CD14-positive monocyte (primary cell): Measurements from ENCODE around the gene MSI2. TPM values are rescaled to one million over a fixed set of nuclear protein-coding genes. Genes with fewer than 3 reads are reported as not detected.

Source experiments
- DNase-seq, 3 donors: peaks; one replicate each; pipeline ENCODE4 v3.0.0-alpha.2; 2011 to 2022
- H2AFZ ChIP-seq: 2 replicates; pipeline ENCODE4 v1.6.0; 2012; ENCODE audit warnings: mild to moderate bottlenecking, low read depth, low read length, inconsistent platforms; ENCODE audit not compliant: insufficient read depth, poor library complexity, severe bottlenecking
- H3K27ac ChIP-seq, 2 donors: 1 replicate in 1 of 2; 2 replicates in 1 of 2; pipeline ENCODE4 v1.5.1; 2012 to 2013; ENCODE audit warnings: low read length in 2 of 2, control low read depth in 1 of 2, inconsistent platforms in 1 of 2, low read depth in 1 of 2, mild to moderate bottlenecking in 1 of 2
- H3K27me3 ChIP-seq, 2 donors: one replicate each; pipeline versions ENCODE4 v1.6.0 to v1.6.1; 2011 to 2013; ENCODE audit warnings: low read length in 2 of 2; ENCODE audit not compliant: control insufficient read depth in 2 of 2, insufficient read depth in 2 of 2
- H3K36me3 ChIP-seq, 2 donors: replicated peaks in 1 of 2; 1 replicate in 1 of 2; 2 replicates in 1 of 2; pipeline versions ENCODE4 v1.5.1 to v1.6.1; 2012 to 2013; ENCODE audit warnings: low read length in 2 of 2, control low read depth in 1 of 2, inconsistent platforms in 1 of 2, mild to moderate bottlenecking in 1 of 2; ENCODE audit not compliant: insufficient read depth in 2 of 2, control insufficient read depth in 1 of 2
- H3K4me1 ChIP-seq, 2 donors: 1 replicate in 1 of 2; 2 replicates in 1 of 2; pipeline versions ENCODE4 v1.5.1 to v1.6.1; 2012 to 2013; ENCODE audit warnings: low read length in 2 of 2, control low read depth in 1 of 2, inconsistent platforms in 1 of 2, mild to moderate bottlenecking in 1 of 2, moderate library complexity in 1 of 2; ENCODE audit not compliant: insufficient read depth in 2 of 2, control insufficient read depth in 1 of 2
- H3K4me2 ChIP-seq: replicated peaks from 2 replicates; pipeline ENCODE3; 2012; ENCODE audit warnings: low read length, moderate library complexity, mild to moderate bottlenecking; ENCODE audit not compliant: poor library complexity, severe bottlenecking; ENCODE audit errors: extremely low read depth
- H3K4me3 ChIP-seq, 3 experiments: fragments of 200-600 bp in 1 of 3; sonication (generic) in 1 of 3; replicated peaks in 1 of 3; 1 replicate in 2 of 3; 2 replicates in 1 of 3; pipeline ENCODE4 v1.5.1; 2011 to 2013; ENCODE audit warnings: low read length in 3 of 3, mild to moderate bottlenecking in 3 of 3, control low read depth in 2 of 3, low read depth in 2 of 3, inconsistent platforms in 1 of 3, moderate library complexity in 1 of 3
- H3K79me2 ChIP-seq: 2 replicates; pipeline ENCODE4 v1.6.0; 2012; ENCODE audit warnings: mild to moderate bottlenecking, control low read depth, inconsistent platforms, low read length, moderate library complexity; ENCODE audit not compliant: insufficient read depth
- H3K9ac ChIP-seq: 2 replicates; pipeline ENCODE4 v1.6.0; 2017; ENCODE audit warnings: low read length, mild to moderate bottlenecking; ENCODE audit not compliant: insufficient read depth, poor library complexity, severe bottlenecking
- H3K9me3 ChIP-seq, 2 donors: replicated peaks in 1 of 2; 1 replicate in 1 of 2; 2 replicates in 1 of 2; pipeline versions ENCODE4 v1.5.1 to v1.6.1; 2012 to 2013; ENCODE audit warnings: low read length in 2 of 2, control low read depth in 1 of 2; ENCODE audit not compliant: control insufficient read depth in 1 of 2, insufficient read depth in 1 of 2
- H4K20me1 ChIP-seq: 2 replicates; pipeline ENCODE4 v1.6.0; 2012; ENCODE audit warnings: mild to moderate bottlenecking, low read length, control low read depth, moderate library complexity; ENCODE audit not compliant: insufficient read depth
- H3K27ac Mint-ChIP-seq, 7 donors: one replicate each; pipeline ENCODE4 v1.8.0; 2020; ENCODE audit warnings: mild to moderate bottlenecking in 7 of 7, mixed read lengths in 7 of 7, moderate library complexity in 6 of 7, inconsistent platforms in 2 of 7
- H3K27me3 Mint-ChIP-seq, 3 donors: one replicate each; pipeline ENCODE4 v1.8.0; 2021 to 2022; ENCODE audit warnings: low read depth in 3 of 3, mild to moderate bottlenecking in 3 of 3, mixed read lengths in 3 of 3, moderate library complexity in 3 of 3, inconsistent platforms in 1 of 3
- H3K36me3 Mint-ChIP-seq, 2 donors: one replicate each; pipeline ENCODE4 v1.8.0; 2020; ENCODE audit warnings: mixed read lengths in 2 of 2, inconsistent platforms in 1 of 2, mild to moderate bottlenecking in 1 of 2
- H3K4me1 Mint-ChIP-seq: one replicate; pipeline ENCODE4 v1.8.0; 2020; ENCODE audit warnings: mild to moderate bottlenecking, mixed read lengths
- H3K4me3 Mint-ChIP-seq, 2 donors: one replicate each; pipeline ENCODE4 v1.8.0; 2020; ENCODE audit warnings: mild to moderate bottlenecking in 2 of 2, mixed read lengths in 2 of 2, moderate library complexity in 1 of 2
- H3K9me3 Mint-ChIP-seq, 7 donors: one replicate each; pipeline ENCODE4 v1.8.0; 2020 to 2022; ENCODE audit warnings: mixed read lengths in 7 of 7, mild to moderate bottlenecking in 6 of 7, moderate library complexity in 6 of 7, inconsistent platforms in 2 of 7
- CTCF ChIP-seq: fragments of 200-600 bp; IDR thresholded peaks from one replicate; pipeline ENCODE4 v1.8.0; 2022; ENCODE audit warnings: antibody characterized with exemption, mild to moderate bottlenecking
- WGBS: methylation state at CpG from one replicate; pipeline ENCODE4 v1.1.5; 2013; ENCODE audit warnings: missing lambda C conversion rate; ENCODE audit not compliant: insufficient coverage; 5-methylcytosine and 5-hydroxymethylcytosine counted together
- intact Hi-C, 2 donors: fragments of 100-400 bp; cut with micrococcal nuclease; formaldehyde crosslinking; loops; one replicate each; pipeline versions ENCODE4 v1.15.0 to v1.15.1; 2023
- polyA plus RNA-seq, 3 donors: library from polyadenylated mRNA; depleted of rRNA in 1 of 3; unstranded in 2 of 3; stranded (reverse) in 1 of 3; fragments of 300-500 nt in 2 of 3; fragments of >200 nt in 1 of 3; fragmentation: Illumina TruSeq in 2 of 3; gene quantifications; 1 replicate in 2 of 3; 2 replicates in 1 of 3; pipeline ENCODE4 v1.2.3, GENCODE V29; 2012 to 2021

The MSI2 gene
- polyA plus RNA-seq, 3 donors: 0.20 to 6.6 (median 0.37) TPM

DNA sequence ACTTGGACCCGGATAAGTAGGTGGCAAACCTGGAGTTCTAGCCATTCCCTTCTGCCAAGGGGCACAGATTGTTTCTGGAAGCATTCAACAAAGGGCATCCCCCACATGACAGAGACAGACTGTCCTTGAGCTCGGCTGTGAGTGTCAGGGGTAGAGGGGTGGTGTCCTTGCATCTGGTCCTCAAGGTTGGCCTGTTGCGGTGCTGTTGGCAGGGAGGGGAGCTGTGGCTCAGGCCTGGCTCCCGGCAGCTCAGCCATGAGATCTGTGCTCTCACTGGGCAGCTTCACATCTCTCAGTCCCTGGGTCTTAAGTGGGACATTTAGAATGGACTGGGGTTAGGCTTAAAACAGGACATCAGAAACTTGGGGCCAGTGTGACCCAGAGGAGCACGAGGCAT lies 468.4 kb downstream of the MSI2 start:
- no peaks in the 10 kb centered on the region for H3K27me3 ChIP-seq
- peaks cover 20% of the 10 kb centered on the region for H3K4me1 Mint-ChIP-seq
- H2AFZ ChIP-seq: no peak overlapping the region
- H3K4me1 ChIP-seq: peaks cover 7 to 10% of the 10 kb centered on the region in 2 donors
- H3K79me2 ChIP-seq: no peaks in the 10 kb centered on the region
- no peak overlapping the region for H3K27ac ChIP-seq
- H3K9me3 ChIP-seq: no peaks in the 10 kb centered on the region
- H3K9ac ChIP-seq: no peak overlapping the region
- no peak overlapping the region for H3K27ac Mint-ChIP-seq
- H3K4me2 ChIP-seq: no peak overlapping the region
- DNase-seq: no peak
- no peak overlapping the region for H3K4me3 ChIP-seq
- no peaks in the 10 kb centered on the region for H3K36me3 ChIP-seq
- no peak overlapping the region for H3K4me3 Mint-ChIP-seq
- intact Hi-C loops: no loop called here
- peaks cover 0 to 4% (median 4%) of the 10 kb centered on the region in 3 donors for H3K27me3 Mint-ChIP-seq
- H3K9me3 Mint-ChIP-seq: peaks cover 0 to 1% (median 0%) of the 10 kb centered on the region in 7 donors
- H3K36me3 Mint-ChIP-seq: no peaks in the 10 kb centered on the region
- no peak for TF ChIP-seq CTCF
- WGBS: 100% methylated on average over 3 of the region's 5 CpGs
- no peaks in the 10 kb centered on the region for H4K20me1 ChIP-seq

DNA sequence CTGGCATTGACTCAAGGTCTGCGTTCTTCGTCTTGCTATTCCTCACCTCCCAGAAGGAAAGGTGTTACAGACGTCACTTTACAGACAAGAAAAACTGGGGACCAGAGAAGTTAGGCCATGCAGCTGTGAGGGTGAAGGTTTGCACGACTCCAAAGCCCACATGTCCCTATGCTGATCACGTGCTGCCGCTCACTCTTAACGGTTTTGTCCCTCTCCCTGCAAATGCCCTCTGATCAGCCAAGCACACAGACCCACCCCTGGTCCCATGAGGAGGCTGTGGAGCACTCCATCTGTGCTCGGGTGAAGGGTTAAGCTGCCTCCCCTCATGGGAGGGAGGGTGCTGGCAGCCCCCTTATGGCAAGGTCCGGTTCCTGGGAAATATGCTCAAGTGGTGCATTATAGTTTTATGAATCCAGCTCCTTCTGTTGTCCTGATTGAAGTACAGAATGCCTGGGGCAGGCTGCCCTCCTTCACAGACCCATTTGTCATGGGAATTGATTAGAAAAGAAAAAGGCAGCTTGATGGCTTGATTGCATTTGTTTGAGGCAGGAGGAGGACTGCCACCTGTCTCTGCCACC lies 470.0 kb downstream of the MSI2 start:
- H3K4me3 ChIP-seq: no peak overlapping the region
- no peaks in the 10 kb centered on the region for H3K79me2 ChIP-seq
- no peaks in the 10 kb centered on the region for H4K20me1 ChIP-seq
- H3K27me3 ChIP-seq: no peaks in the 10 kb centered on the region
- no peak overlapping the region for H3K27ac ChIP-seq
- no peaks in the 10 kb centered on the region for H3K36me3 ChIP-seq
- peaks cover 20% of the 10 kb centered on the region for H3K4me1 Mint-ChIP-seq
- intact Hi-C loops: no loop called here
- no peak overlapping the region for H2AFZ ChIP-seq
- H3K9me3 Mint-ChIP-seq: peaks cover 0 to 1% (median 0%) of the 10 kb centered on the region in 7 donors
- no peaks in the 10 kb centered on the region for H3K36me3 Mint-ChIP-seq
- H3K9me3 ChIP-seq: no peaks in the 10 kb centered on the region
- no peak overlapping the region for H3K27ac Mint-ChIP-seq
- H3K4me1 ChIP-seq: peaks cover 7 to 10% of the 10 kb centered on the region in 2 donors
- H3K4me2 ChIP-seq: no peak overlapping the region
- no peak overlapping the region for H3K9ac ChIP-seq
- 100% methylated on average over 7 of the region's 9 CpGs for WGBS
- no peak overlapping the region for H3K4me3 Mint-ChIP-seq
- DNase-seq: no peak
- peaks cover 0 to 4% (median 1%) of the 10 kb centered on the region in 3 donors for H3K27me3 Mint-ChIP-seq
- TF ChIP-seq CTCF: no peak
